ENCODE data around the gene HMCN2. TPM values are rescaled to one million over a fixed set of nuclear protein-coding genes. Genes with fewer than 3 reads are reported as not detected.

HMCN2 gene
- polyA plus RNA-seq, 1 of the 3 experiments (the other 2 are of a cell fraction) = 0.15 TPM

- no peak overlapping the region for H3K9ac ChIP-seq
- H3F3A ChIP-seq (replicated peaks; ENCODE audit: insufficient read depth) = no peaks in the 10 kb centered on the region
- H3K4me2 ChIP-seq = no peak overlapping the region
- no peaks in the 10 kb centered on the region for H4K20me1 ChIP-seq (ENCODE audit: insufficient read depth)
- H3K27ac ChIP-seq (ENCODE audit: low read depth in 2 of 2, low read length in 1 of 2) = no peak overlapping the region
- no peaks in the 10 kb centered on the region for H3K79me2 ChIP-seq (ENCODE audit: insufficient read depth)
- H3K4me3 ChIP-seq (ENCODE audit: low read depth in 2 of 2, low read length in 1 of 2) = no peak overlapping the region
- TF ChIP-seq GABPA (IDR thresholded peaks at IDR 0.05; ENCODE audit: low read depth) (no peak), RFX5 (IDR thresholded peaks at IDR 0.05; ENCODE audit: low read length) (no peak), SIN3A (IDR thresholded peaks at IDR 0.05; ENCODE audit: borderline replicate concordance, low read depth, low read length) (no peak), NFIC (IDR thresholded peaks at IDR 0.05; ENCODE audit: borderline replicate concordance) (no peak), MXI1 (IDR thresholded peaks at IDR 0.05; ENCODE audit: low read depth, low read length) (no peak)
- POLR2A ChIA-PET = no interaction called here
- H2AFZ ChIP-seq (ENCODE audit: low read depth) = no peak overlapping the region
- H3K36me3 ChIP-seq (replicated peaks in 1 of 2; ENCODE audit: control insufficient read depth in 1 of 2, insufficient read depth in 2 of 2, low read length in 1 of 2) = no peaks in the 10 kb centered on the region
- WGBS (ENCODE audit: low lambda C conversion rate) = 71% methylated on average over 19 of the region's 20 CpGs
- no peaks in the 10 kb centered on the region for H3K9me2 ChIP-seq
- DNase-seq = no peak
- CTCF ChIA-PET = interaction anchor here (1.1 to 1.9 kb wide), 3 partner anchors 17 to 41 kb away, joined by 3 to 9 read pairs (median 4); no protein-coding TSS in a partner anchor
- peaks cover 18% of the 10 kb centered on the region for H3K27me3 ChIP-seq (ENCODE audit: insufficient read depth)
- peaks cover 0 to 49% of the 10 kb centered on the region in 2 experiments; a peak in 2 of 4 replicates for H3K4me1 ChIP-seq (ENCODE audit: control insufficient read depth in 1 of 2, insufficient read depth in 2 of 2, low read depth in 1 of 2, low read length in 1 of 2)
- H3K9me3 ChIP-seq = no peaks in the 10 kb centered on the region
Observed at GRCh38 chr9:130286781-130287428, 21.3 kb downstream of the HMCN2 start.

DNA sequence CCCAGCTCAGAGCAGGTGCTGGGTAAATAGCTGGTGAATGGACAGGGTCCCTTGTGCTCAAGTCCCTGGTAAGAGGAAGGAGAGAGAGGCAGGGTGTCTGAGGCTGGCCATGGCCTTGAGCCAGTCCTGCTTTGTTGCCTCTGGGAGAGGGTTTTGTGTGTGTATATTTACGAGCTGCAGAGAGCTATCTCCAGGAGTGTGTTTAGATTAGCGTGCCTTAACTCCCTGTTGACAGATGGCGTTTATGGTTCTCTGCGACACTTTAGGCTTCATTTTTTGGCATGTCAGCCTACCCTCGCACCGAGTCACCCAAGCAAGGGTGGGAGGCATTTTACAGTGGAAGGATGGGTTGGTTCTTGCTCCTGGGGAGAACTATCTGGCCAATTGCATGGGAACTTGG lies 22.2 kb downstream of the HMCN2 start:
- no peak for DNase-seq
- Histone ChIP-seq H4K20me1 (ENCODE audit: insufficient read depth) (no peaks in the 10 kb centered on the region), H2AFZ (ENCODE audit: low read depth) (no peak overlapping the region), H3K4me2 (no peak overlapping the region), H3K4me1 (ENCODE audit: control insufficient read depth in 1 of 2, insufficient read depth in 2 of 2, low read depth in 1 of 2, low read length in 1 of 2) (peaks cover 0 to 44% of the 10 kb centered on the region in 2 experiments; a peak in 2 of 4 replicates), H3K36me3 (replicated peaks in 1 of 2; ENCODE audit: control insufficient read depth in 1 of 2, insufficient read depth in 2 of 2, low read length in 1 of 2) (no peaks in the 10 kb centered on the region), H3K9me3 (no peaks in the 10 kb centered on the region), H3K27ac (ENCODE audit: low read depth in 2 of 2, low read length in 1 of 2) (no peak overlapping the region), H3K9me2 (no peaks in the 10 kb centered on the region), H3K4me3 (ENCODE audit: low read depth in 2 of 2, low read length in 1 of 2) (no peak overlapping the region), H3F3A (replicated peaks; ENCODE audit: insufficient read depth) (no peaks in the 10 kb centered on the region), H3K79me2 (ENCODE audit: insufficient read depth) (no peaks in the 10 kb centered on the region), H3K9ac (no peak overlapping the region), H3K27me3 (ENCODE audit: insufficient read depth) (peaks cover 18% of the 10 kb centered on the region)
- POLR2A ChIA-PET = interaction anchor here (1.8 kb wide), 1 partner anchor 40 kb away, joined by 4 read pairs; no protein-coding TSS in a partner anchor
- CTCF ChIA-PET = interaction anchor here (1.0 to 3.4 kb wide), 7 partner anchors 12 to 45 kb away, joined by 3 to 15 read pairs (median 5); no protein-coding TSS in a partner anchor
- 74% methylated on average over 6 of the region's 6 CpGs for WGBS (ENCODE audit: low lambda C conversion rate)
- TF ChIP-seq YY1 (IDR thresholded peaks at IDR 0.05; ENCODE audit: low read depth) = no peak
- TF ChIP-seq CTCF (IDR thresholded peaks at IDR 0.05) = no peak
- TF ChIP-seq MAX (IDR thresholded peaks at IDR 0.05; ENCODE audit: low read depth) = no peak
- no peak for TF ChIP-seq GABPA (IDR thresholded peaks at IDR 0.05; ENCODE audit: low read depth)
- no peak for TF ChIP-seq RFX5 (IDR thresholded peaks at IDR 0.05; ENCODE audit: low read length)
- no peak for TF ChIP-seq NFIC (IDR thresholded peaks at IDR 0.05; ENCODE audit: borderline replicate concordance)
- TF ChIP-seq, protein P1, sequence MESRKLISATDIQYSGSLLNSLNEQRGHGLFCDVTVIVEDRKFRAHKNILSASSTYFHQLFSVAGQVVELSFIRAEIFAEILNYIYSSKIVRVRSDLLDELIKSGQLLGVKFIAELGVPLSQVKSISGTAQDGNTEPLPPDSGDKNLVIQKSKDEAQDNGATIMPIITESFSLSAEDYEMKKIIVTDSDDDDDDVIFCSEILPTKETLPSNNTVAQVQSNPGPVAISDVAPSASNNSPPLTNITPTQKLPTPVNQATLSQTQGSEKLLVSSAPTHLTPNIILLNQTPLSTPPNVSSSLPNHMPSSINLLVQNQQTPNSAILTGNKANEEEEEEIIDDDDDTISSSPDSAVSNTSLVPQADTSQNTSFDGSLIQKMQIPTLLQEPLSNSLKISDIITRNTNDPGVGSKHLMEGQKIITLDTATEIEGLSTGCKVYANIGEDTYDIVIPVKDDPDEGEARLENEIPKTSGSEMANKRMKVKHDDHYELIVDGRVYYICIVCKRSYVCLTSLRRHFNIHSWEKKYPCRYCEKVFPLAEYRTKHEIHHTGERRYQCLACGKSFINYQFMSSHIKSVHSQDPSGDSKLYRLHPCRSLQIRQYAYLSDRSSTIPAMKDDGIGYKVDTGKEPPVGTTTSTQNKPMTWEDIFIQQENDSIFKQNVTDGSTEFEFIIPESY (IDR thresholded peaks at IDR 0.05; ENCODE audit: borderline replicate concordance, low read depth) = no peak
- TF ChIP-seq EZH2phosphoT487 (IDR thresholded peaks at IDR 0.05; ENCODE audit: borderline replicate concordance, low read depth) = no peak
- TF ChIP-seq FOXJ3 (CRISPR knock-in tag; IDR thresholded peaks at IDR 0.05) = no peak
